Pons (tissue), 1 donor: ENCODE measurements around the gene MAML2.

ENCODE experiments used
- DNase-seq: peaks from one replicate; pipeline ENCODE4 v3.0.0-alpha.2; 2016; ENCODE audit warnings: low spot score

The MAML2 gene

DNA sequence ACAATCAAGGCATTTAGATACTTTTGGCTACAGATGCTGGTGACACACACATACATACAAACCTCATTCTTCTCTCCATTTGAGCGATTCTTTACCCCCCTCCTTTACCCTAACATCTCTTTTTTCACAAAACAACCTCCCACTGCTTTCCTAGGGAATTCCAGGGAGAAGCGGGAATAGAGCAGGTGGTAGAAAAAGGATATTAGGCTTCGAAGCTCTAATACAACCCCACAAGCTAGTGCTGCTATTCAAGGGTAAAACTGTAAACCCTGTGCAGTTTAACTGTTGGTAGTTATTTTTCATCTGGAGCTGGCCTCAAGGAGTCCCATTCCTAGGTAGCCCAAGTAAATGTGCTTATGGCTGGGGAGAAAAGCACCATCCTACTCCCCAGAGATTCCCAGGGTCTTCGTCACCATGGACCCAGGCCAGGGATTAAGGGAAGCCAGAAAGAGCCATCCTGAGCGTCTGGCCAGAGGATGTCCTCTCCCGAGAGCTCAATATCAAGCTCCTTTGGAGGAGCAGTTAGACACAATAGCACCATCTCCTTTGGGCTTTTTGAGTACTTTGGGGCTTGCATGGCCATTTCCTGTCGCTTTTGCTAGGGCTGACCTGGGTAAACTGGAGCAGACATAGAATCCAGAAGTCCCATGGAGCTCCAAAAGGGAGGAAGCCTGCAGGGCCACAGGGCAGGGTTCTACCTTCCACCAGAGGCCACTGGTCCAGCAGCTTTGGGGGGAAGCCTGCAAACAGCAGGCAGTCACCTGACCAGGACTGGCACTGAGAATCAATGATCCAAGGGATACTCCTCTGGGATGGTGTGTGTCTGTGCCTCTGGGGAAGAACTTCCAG is 3.1 kb downstream of the MAML2 start:
- DNase-seq, result no peak

DNA sequence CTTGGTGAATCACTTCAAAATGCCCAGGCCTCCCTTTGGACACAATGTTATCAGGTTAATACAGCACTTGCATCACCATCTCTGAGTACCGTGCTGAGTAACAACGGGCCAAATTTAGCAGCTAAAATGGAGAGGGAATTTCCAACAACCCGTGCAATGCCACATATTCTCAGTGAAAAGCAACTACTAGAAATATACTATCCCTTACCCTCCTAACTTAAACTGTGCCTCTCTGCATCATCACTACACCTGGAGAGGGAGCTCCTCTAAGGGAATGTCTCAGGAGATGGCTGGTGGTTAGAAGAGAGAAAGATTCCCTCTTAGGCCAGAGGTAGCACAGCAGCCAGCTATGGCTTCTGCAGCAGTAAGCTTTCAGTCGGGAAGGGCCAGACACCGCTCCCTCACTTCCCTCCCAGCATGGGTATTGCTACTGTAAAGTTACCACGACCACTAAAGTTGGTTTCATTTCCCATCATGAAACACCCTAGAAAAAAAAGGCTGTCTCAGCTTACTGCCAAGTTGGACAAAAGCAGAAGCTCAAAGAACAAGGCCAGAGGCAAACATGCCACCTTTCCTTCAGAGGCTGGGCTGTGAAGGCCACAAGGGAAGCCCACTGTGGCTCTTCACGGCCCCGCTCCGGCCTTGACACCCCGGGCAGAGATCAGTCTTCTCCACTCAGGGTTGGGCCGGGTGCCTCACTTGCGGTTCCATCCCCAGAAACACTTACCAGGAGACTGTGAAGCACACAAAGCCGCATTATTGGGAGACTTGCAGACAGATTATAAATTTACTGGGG is 3.9 kb downstream of the MAML2 start:
- peak; percentile 99 for DNase-seq

DNA sequence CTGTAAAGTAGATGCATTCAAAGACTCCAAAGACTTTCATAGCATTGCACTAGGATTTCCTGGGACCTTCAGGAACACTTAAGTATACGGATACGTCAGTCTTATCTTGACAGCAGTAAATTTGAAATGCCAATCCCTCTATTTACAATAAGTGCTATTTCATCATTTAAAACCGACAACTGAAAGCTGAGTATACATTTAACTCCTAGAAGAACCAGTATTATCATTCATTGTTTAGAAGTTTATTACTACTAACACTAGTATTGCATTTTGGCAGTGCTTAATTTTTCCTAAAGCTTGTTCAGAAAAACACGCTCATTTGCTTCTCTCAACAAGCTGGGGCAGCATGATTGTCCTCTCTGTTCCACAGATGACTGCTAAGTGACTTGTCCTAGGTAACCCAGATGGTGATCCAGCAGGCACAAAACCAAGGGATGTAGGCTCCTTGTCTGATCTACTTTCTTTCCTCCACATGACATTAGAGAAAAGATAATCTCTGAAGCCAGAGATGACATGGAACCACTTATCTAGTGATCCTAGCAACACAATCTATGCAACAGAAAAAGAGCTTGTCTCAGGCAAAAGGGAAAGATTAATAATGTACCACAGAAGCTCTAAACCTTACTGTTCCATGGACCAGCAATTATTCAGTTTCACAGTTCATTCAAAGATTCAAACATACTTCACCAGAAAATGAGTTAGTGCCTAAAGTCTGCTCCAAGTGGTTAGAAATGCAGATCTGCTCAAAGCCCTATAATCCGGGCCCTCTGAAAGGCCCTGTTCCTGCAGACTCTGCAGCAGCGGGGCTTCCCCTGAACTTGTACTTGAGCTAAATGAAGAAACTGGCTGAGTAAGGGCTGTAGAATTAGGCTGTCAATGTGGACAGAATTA is 5.2 kb downstream of the MAML2 start:
- DNase-seq, result peak; percentile 56

DNA sequence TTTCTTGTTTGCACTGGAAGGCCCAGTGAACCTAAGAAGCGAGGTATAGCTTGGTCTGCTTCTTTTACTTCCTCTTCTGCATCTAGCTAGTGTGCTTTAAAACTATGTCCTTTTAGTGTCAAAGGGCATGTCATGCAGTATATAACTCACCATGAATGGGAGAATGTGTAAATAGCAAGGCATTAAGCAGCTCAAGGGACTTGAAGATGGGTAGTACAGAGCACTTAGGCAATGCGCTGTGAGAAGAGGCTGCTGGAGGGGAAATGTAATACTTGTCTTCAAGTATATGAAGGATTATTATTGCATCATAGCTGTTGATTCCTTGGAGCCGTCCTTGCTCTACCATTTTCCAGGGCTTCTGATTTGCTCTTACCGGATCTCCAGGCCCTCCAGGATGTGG is 7.6 kb downstream of the MAML2 start:
- DNase-seq, result no peak

DNA sequence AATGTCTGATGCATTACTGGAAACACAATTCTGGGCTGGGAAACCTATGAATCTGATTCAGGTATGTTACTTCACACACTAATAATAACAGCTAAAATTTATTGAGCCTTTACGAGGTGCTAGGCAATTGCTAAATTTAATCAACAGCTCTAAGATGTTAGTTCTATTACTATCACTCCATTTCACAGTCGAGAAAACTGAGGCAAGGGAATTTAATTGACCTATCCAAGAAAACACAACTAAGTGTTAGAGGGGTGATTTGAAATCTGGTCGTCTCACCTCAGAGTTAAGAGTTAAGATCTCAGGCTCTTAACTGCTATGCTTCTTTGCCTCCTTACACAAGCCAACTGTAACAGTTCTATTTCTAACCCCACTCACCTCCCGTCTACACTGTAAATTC is 8.8 kb downstream of the MAML2 start:
- no peak for DNase-seq

DNA sequence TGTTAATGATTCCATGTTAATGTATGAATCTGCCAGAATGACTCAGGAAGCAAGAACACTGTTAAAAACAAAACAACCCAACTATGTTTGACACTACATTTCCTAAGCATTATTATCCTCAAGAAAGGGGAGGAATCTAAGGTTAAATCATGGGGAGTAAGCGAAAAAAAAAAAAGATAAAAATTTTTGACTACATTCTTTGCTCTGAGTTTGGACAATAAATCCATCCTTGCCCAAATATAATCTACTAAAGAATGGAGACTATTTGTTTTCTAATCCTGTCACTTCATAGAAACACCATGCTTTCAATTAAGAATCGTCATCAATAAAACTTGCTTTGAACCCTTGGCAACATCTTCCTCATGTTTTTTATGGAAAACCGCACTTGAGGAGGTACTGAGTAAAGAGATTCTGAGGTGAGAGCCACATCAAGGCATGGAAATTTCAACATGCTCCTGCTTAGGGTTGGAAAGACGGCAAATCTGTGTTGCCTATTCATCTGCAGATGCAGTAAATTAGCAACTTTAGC is 9.7 kb downstream of the MAML2 start:
- no peak for DNase-seq

DNA sequence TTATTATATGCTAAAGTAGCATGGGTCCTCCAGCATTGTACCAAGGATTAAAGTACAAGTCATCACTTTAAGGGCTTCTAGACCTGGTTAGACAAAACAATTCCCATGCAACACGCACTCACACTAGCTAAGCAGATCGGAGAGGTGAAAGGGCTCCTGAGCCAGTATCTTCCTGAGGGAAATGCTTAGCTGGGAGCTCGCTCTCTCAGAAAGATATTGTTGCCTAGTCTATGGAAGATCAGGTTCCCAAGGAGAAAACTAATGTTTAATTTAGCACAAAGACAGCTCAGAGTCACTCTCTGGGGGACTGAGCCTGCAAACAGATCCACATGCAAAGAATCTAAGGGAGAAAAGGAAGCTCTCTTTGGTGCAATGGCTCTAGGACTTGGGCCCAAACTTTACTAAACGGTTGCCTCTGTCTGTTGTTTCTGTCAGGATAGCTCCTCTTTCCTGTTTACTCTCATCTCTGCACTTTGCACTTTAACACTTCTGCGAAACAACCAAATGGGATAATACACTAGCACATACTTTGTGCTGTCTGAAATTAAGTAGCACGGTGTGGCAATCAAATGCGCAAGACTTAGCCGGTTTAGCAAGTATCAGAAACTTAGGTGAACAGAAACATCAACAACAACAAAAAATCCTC is 10.7 kb downstream of the MAML2 start:
- no peak for DNase-seq

DNA sequence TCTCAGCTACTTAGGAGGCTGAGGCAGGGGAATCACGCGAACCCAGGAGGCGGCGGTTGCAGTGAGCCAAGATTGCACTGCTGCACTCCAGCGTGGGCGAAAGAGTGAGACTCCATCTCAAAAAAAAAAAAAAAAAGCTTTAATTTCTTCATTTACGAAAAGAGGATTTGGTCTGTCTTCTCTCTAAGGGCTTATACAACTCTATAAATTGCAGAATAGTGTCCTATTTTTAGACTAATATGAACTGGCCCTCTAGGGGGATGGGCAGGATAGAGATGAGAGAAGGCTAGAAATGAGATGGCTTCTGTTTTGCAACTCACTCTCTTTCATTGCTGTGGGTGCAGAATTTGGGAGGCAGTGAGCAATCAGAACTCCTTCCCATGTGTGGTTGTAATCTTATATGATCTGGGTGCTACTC is 11.3 kb downstream of the MAML2 start:
- no peak for DNase-seq

DNA sequence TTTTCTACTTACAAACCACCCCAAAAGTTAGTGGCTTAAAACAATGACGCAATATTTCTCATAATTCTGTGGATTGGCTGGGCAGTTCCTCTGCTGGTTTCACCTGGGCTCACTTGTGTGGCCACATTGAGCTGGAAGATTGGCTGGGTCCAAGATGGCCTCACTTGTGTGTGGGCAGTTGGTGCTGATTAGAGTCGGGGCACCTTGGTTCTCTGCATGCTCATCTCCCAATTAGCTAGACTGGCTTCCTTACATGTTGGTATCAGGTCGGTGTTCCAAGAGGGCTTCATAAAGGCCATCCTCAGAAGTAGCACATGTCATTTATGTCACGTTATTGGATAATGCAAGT is 12.5 kb downstream of the MAML2 start:
- no peak for DNase-seq

DNA sequence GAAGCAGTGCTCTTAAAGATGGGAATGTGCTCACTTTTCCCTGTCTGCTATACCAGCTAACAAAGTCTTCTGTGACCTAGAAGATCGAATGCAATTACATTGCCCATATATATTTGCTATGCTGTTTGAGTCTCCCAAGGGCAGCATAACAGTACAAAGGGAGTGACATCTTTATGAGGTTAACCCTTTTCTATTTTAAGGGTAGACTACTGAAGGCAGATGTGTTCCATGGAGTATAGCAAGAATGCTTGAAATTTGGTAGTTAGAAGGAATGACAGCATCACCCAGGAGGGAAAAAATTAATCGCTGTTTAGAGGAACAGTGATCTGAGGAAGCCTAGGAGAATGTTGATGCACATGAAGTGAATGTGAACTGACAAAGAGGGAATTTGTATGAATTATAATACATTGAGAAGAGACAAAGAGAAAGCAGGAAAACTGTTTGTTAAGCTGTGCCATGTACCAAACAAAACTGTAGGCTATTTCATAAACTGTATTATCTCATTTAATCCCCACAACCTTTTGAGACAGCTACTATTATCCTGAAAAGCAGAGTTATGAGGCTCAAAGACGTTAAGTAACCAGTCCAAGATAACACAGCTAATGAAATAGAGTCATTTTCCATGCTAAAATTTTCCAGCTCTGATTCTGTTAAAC is 13.0 kb downstream of the MAML2 start:
- no peak for DNase-seq

DNA sequence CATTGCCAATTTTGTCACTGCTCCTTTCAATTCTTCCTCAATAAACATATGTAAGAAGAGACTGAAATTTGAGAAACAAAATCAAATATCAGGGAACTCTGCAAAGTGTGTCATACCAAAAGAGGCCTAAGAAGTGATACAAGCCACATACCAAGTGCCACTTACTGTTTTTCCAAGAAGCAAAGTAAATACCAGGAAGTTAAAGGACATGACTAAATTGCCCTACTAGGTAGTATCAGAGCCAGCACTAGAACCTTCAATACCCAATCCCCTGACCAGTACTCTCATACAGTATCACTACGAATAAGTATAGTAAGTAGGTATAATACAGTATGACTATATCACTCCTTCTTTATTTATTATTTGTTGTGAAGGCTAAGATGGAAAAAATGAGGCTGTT is 13.6 kb downstream of the MAML2 start:
- no peak for DNase-seq

DNA sequence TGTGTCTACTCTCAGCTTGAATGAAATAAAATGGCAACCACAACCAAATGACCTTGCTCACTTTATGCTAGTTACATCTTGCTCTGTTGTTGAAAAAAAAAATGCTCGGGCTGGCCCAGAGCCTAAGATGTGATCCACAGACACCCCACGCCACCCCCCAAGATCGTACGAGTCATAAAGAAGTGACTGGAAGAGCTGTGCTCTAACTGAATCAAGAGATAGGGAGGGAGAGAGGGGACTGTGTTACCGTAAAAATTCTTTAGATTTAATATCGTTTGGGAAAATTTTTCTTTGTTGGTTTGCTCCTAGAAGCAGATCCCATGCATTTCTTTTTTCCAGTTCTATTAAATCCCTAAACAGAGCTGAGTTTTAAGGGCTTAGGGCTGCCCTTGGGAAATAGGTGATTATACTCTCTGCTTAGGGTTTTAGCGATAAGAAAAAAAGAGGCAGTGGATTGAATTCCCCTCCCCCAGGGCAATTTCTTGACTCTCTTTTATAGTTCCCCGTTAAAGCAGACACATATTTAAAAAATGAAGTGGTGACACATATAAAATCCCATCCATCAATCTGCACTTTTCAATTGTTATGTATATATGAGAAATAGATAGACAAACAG is 14.5 kb downstream of the MAML2 start:
- DNase-seq, result no peak

DNA sequence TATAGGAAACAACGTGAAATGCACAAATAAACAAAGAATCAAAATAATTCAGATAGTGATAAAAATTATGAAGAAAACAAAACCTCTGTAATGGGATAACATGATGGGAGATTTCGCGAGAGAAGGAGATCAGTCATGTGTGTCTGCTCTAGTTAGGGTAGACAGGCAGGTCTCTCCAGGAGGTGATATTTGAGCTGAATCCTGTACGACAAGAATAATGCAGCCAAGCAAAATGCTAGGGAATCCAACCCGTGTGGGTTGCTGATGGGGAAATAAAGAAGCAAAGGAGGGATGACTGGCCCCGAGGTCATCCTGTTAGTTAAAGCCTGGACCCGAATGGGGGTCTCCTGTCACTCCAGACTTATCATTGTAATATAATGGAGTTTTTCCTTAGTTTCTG is 16.0 kb downstream of the MAML2 start:
- no peak for DNase-seq

DNA sequence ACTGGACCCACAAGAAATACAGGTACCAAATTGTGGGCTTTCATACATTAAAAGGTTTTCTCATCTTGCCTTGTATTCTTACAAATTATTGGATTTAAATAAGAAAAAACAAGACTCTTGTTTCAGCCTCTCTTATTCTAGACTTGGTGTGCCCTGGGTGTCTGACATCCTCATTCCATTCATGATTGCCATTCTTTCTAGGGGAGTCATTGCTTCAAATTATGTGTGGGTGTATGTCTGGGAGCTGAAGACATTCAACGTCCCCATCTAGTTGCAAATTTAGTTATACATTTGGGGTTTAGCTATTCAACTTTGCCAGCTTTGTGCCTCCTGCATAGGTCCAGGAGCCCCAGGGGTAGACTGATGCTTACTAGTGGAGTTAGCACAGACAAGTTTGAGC is 18.1 kb downstream of the MAML2 start:
- DNase-seq, result no peak

DNA sequence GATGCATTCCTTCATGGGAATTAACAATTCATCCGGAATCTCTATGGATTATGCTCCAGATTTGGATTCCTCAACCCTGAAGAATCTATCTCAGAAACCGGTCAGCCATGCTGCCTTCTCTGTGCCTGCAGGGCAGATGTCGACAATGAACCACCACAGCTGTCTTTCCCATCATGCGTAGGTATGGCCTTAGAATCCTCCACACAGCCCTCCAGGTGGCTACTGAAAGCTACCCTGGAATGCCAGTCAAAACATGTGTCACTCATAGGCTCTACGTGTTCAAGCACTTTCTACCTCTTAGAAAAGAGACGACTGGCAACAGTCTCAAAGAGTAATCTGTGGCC is 19.4 kb downstream of the MAML2 start:
- DNase-seq, result no peak

DNA sequence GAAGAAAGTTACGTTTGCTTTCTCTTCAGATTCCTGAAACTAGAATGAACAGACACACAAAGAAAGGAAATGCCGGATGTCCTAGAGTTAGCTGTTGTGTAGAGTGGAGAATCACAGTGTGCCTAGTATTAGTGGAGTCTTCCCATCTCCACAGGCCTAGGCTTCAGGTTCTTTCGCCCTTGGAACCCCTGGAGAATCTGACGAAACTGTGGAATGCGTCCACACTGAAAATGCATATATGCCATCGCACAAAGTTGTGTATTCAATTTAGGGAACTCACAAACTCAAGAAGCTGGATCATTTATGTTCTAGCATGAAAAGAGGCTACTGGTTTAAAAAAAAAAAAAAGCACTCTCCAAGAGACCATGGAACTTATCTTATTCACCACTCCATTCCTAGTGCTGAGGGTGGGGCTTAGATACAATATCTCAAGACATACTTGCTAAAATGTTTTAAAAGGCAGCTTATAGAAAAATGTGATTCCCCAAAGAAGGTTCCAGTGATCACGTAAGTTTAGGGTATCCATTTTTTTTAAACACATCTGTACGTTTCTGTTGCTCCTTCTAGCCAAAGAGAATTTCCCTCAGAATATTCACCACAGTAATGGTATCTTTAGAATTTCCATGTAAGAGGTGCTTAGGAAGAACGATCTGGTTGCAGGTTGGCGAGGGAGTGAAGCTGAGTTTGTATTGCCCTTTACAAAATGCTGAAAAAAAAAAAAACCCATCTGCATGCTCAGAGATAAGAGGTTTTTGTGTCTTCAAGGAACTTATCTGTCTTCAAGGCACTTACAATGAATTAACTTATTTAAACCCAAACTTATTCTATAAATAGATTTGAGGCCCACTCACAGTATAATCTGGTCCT is 20.0 kb downstream of the MAML2 start:
- DNase-seq, result no peak

DNA sequence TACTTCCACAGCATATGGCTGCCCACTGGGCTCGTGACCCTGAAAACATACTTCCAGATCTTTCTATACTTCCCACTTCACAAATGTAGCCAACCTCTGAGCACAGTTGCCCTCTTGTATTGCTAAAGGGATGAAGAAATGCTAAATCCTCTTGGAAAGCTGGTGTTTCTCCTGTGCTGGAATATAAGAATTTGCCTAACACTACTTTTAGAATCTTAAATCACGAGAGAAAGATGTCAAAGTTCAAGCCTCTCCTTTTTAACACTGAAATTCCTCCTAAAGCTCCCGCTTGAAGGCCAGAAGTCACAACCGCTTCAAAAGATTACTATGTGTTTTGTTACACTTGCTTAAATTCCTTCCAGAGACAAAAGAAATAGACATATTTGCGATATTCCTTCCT is 21.9 kb downstream of the MAML2 start:
- DNase-seq, result no peak

DNA sequence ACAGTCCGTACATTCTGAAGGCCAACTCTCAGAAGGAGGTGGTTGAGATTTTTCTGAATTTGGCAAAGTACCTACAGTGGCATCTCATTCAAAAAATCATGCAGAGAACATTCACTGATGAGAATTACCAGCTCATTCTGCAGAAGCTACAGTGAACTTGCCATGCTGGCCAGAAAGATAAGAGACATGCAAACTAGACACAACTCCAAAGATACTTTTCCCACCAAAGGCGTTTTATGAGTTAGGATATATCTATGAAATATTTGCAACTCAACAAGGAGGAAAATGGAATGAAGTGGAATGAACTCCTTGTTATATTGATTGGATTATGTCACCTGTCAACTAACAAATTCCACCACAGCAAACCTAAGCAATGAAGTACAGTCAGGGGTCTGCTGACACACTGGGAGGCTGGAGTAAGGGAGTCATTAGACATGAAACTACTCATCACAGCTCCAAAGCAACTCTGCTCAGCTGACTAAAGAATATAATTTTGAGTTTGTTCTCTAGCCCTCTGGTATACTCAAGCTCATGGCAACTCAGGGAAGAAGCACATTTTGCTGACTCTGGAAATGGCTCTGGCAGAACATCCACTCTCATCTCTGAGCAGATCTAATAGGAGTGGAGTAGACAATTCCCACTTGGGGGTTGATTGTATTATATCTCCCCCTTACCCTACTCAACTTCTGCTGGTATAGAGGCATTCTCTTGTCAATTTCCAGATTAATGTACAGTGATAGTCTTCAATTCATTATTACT is 22.9 kb downstream of the MAML2 start:
- no peak for DNase-seq

DNA sequence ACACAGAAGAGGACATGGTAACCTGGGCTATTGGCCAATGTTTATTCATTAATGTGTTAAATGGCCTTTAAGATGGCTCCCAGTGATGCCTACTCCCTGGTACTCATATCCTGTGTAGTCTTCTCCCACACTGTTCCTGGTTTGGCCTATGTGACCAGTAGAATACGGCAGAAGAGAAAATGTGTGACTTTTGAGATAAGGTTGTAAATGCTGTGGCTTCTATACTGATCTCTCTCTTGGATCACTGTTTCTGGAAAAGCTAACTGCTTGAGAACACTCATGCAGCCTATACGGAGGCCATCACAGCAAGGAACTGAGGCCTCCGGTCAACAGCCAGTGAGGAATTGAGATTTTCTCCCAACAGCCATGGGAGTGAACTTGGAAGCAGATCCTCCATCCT is 24.1 kb downstream of the MAML2 start:
- no peak for DNase-seq
